Stimulated activated CD4-positive, alpha-beta T cell treated with anti-CD3 and anti-CD28 coated beads, Interleukin-15, amount 100 ng/mL, for 1 hour (primary cell): ENCODE results near the gene NMT1.
A peak's percentile ranks its signal among the peaks of the same experiment; 100 is the strongest.
"Not testable (repeated sequence)": the region's sequence is repeated elsewhere in the genome, so short reads cannot be mapped to it uniquely, and the experiment has no call there.

ENCODE experiments used
- DNase-seq, 2 donors: peaks; one replicate each; pipeline ENCODE4 v3.0.0-alpha.2; 2020; ENCODE audit warnings: low read depth in 1 of 2, low spot score in 1 of 2

Gene NMT1

DNA sequence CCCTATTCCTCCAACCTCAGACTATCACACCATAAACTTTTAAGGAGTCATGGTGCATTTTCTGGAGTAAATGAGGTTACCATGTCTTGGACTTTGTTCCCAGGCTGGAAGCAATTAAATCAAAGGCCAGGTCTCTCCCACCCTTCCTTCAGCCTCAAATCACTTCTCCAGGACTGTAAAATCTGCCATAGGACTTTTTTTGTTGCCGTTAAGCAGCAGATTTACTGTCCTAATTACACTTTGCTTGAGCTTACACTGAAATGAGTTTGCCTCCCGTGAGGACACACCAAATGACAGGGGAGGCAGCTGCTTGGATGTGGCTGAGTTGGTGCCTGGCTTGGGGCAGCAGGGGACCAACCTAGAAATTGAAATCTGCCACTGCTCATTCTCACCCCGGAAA, 24.4 kb upstream of the NMT1 start:
- no peak for DNase-seq

DNA sequence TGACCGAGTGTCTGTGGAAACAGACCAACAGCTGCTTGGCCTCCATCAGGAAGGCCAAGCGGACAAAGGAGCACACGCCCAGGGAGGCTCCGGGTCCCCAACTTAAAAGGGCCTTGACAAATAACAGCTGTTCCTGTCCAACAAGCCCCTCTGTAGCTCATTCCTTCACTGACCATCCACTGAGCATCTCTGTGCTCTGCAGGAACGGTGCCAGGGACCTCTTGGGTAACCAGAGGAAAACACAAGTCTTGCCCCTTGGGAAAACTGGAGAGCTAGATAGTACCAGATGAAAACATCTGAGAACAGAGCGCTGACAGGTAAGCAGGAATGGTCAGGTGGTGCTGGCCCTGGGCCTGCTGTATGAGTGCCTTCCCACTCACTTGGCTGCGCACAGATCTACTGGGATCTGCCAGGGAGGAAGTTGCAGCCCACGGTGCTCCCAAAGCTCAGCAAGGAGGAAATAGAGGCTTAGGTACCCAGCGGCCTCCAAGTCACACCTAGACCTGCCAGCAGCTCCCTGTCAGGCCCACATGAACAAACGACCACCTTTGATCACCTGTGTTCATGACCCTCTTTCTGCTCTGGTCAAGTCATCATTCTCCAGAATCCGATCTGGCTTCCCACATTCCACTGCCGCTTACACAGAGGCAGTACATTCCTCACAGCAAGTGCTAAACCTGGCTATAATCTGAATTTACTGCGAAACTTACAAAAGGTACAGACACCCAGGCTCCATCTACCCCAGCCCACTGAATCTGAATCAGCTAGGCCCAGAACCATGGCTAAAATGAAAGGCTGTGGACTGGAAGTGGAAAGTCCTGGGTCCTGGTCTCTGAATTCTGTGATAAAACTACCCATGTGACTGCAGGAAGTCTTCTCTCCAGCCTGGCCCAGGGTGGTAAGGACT, 22.1 kb upstream of the NMT1 start:
- DNase-seq: no peak

DNA sequence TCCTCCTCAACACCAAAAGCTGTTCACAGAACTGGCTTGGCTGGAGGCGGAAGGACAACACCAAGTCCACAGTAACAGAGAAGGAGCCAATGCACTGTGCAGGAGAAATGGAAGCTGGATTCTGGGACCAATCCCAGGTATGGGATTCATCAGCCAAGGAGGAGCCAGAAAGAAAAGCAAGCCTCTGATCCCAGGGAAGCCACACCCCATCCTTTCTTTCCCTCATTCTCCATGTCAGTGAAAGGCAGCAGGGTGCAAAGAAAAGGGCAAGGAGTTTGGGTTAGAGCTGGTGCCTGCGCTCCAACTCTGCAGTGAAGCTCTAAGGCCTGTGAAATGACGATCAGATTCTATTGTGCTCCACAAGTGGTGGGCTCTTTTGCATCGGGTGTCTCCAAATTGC, 20.7 kb upstream of the NMT1 start:
- no peak for DNase-seq

DNA sequence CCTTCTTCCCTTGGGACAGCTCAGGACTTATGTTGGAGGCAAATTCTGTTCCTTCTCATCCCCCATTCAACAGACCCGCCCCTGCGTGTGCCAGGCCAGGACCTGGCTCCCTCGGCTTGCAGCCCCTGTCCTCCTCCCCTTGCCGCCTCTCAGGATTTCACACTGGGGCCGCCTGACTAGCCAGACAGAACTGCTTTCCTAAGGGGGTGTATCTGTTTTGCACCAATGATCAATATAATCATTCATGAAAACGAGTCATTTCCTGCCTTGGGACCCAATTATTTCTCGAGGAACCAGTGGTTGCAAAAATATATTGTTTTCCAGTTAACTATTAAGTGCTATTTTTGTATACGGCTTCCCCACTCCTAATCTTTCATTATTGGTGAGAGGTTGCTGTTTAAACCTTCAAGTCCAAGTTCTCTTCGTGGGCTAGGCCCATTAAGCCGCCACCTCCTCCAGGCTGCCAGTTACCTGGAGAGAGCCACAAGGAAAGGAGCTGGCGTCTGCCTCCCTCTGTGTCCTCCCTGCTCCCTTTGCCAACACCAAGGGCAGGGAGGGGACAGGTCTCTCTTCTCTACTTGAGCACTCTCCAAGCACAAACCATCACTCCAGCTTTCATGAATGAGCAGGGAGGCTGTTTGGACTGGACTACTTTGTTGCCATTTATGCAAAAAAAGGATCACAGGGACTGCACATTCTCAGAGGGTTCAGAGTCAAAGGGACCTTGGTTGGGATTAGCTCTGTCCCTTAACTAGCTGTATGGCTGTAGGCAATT, 18.6 kb upstream of the NMT1 start:
- DNase-seq: no peak

DNA sequence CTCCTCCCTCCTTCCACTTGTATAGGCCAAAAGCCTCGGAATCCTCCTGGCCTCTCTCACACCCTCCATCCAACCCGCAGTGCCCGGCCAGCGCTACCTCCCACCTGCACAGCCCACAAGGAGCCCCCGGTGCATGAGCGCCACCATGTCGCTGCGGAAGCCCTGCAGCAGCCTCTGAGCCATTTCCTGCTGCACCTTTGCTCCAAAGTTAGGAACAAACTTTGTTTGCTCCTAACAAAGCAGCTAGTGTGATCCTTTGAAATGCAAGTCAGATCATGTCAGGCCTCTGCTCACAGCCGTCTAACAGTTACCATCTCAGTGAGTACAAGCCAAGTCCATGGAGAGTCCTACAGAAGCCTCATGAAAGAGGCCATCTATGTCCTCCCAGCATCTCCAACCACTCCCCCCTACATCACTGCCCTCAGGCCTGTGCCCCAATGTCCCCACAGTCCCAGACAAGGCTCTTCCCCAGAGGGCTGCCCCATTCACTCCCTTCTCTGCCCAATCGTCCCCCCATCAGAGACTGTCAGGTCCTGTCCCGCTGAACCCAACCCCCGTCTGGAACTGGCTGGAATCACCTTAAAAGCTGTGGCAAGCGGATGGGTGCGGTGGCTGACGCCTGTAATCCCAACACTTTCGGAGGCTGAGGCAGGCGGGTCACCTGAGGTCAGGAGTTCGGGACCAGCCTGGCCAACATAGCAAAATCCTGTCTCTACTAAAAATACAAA, 17.1 kb upstream of the NMT1 start:
- DNase-seq: no peak

- DNase-seq: no peak
Measured at GRCh38 chr17:45046537-45047125, 14.5 kb upstream of the NMT1 start.

DNA sequence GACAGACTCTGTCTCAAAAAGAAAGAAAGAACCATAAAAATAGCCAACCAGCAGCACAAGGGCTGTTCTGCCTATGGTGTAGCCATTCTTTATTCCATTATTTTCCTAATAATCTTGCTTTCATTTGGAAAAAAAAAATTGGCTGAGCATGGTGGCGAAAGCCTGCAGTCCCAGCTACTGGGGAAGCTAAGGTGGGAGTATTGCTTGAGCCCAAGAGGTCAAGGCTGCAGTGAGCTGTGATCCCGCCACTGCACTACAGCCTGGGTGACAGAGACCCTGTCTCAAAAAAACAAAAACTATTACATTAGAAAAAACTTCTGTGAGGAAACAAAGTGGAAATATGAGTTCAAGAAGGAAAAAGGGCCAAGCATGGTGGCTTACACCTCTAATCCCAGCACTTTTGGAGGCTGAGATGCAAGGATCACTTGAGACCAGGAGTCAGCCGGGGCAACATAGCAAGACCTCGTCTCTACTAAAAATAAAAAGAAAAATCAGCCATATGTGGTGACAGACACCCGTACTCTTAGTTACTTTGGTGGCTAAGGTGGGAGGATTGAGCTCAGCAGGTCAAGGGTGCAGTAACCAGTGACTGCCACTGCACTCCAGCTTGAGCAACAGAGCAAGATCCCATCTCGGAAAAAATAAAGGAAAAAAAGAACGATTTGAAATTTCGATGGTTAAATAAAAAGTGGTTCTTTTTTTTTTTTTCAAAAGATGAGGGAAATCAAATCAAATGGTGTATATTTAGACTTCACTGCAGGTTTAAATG, 12.1 kb upstream of the NMT1 start:
- DNase-seq: no peak

DNA sequence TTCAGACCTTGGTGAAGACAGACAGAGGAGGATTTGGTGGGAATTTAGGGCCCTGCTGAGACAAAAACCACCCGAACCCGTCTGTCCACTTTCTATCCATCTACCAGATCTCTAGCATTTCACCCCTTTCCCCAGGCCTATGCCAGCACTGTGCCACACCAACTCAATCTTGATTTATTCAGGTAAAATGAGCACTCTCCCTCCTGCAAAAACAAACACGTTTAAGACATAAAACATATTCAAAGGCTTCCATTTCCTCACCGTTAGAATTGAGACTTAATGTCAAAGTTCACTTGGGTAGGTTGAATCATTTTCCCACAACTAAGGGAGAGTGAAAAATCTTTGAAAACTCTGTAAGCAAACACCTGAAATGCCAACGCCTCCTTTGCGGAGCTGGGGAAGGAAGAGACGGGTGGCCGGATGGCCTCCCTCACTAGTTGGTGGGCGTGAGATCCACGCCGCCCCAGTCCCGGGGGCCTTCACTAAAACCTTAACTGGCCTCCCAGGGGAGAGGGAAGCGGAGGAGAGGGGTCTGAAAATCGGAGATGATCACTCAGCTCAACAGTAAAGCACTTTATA, 10.5 kb upstream of the NMT1 start:
- no peak for DNase-seq

DNA sequence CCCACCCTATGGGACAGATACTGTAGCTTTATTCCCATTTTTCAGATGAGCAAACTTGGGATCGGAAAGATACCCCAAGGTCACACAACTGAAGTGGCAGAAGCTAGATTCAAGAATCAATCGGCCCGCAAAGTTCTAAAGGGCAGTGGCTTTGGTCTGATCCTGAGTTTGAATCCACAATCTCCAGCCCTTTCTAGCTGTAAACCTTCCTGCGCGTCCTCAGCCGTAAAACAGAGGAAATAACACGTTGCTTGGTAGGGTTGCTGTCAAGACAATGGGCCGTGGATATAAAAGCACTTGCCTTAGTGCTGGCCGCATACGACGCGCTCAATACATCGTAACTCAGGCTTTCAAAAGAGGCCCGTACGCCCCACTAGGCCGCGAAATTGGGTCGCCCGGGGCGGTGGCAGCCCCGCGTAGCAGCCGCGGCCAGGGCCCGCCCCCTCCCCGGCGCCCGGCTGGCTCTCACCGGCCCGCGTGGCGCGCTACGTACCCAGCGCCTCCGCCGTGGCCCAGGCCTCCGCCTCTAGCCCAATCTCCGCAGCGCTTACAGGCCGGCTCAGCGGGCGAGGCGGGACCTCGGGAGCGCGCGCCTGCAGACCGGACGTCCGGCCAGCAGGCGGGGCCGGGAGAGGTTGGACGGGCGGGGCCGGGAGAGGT, 9.9 kb upstream of the NMT1 start, which contains the start of gene DCAKD:
DCAKD (minus strand) TSS at position 573 of the 660 bp plus-strand sequence. CDS start 16,747 bp downstream, outside the sequence.
- peak; percentile 83 to 84 for DNase-seq

- not testable (repeated sequence) for DNase-seq
Measured at GRCh38 chr17:45051720-45052051, 9.4 kb upstream of the NMT1 start.

DNA sequence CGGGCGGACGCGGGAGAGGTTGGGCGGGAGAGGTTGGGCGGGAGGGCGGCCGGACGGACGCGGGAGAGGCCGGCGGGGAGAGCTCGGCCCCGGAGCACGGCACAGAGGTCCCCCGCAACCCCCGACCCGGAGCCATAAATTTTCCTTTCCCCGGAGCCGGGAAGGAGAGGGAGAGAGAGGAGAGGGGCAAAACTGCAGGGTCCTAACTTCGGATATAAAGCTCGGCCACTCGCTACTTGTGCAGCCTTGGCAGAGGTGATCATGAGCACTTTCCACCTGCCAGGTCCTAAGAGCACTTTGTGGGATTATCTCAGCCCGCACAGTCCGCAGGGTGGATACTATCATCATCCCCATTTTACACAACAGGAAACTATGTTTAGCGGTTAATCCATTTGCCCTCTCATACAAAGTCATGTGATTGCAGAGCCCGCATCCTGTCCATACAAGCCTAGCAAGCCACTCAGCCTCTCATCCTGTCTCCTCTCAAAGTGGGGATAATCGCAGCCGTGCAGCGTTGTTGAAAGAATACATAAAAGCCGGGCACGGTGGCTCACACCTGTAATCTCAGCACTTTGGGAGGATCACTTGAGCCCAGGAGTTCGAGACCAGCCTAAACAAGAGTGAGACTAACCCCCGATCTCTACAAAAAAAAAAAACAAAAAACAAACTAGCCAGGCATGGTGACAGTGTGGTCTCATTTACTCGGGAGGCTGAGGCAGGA, 8.9 kb upstream of the NMT1 start:
- peak in 1 of 2 donors; percentile 14 for DNase-seq

DNA sequence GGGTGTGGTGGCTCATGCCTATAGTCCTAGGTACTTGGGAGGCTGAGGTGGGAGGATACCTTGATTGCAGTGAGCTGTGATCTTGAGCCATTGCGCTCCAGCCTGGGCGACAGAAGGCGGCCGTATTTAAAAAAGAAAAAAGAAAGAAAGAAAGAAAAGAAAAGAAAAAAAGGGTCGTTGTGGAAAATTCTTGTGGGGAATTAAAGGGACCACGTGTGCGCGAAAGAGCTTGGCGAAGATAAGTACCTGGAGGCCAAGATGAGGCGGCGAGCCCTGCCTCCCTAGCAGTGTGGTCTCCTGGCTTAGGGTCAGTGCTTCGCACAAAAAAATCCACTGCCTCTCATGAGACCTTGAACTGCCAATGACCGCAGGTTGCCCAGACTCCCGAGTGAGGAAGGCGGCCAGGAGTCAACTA, 728 bp upstream of the NMT1 start:
- DNase-seq: no peak

GRCh38 chr17:45061606-45062205, 589 bp downstream of the NMT1 start:
- DNase-seq: no peak

GRCh38 chr17:45063198-45063597, 2.1 kb downstream of the NMT1 start:
- no peak for DNase-seq

DNA sequence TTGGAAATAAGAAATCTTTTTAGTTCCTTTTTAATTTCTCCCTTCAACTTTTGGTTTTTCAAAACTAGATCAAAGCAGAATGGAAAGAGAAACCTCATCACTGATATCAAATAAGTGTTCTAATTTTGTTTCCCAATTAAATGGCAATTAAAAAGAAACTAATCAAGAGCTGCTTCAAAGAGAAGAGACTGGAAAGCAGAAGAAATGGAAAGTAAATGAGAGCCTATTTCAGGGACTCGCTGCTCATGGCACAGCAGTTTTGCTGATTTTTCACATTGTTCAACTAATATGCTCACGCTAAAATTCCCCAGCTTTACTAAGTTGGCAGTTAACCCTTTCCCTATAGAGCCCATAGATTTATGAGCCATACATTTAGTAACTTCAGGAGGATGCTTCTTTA, 6.5 kb downstream of the NMT1 start:
- no peak for DNase-seq

- no peak for DNase-seq
Measured at GRCh38 chr17:45070001-45070400, 8.9 kb downstream of the NMT1 start.

GRCh38 chr17:45070809-45071208, 9.7 kb downstream of the NMT1 start:
- DNase-seq: no peak

DNA sequence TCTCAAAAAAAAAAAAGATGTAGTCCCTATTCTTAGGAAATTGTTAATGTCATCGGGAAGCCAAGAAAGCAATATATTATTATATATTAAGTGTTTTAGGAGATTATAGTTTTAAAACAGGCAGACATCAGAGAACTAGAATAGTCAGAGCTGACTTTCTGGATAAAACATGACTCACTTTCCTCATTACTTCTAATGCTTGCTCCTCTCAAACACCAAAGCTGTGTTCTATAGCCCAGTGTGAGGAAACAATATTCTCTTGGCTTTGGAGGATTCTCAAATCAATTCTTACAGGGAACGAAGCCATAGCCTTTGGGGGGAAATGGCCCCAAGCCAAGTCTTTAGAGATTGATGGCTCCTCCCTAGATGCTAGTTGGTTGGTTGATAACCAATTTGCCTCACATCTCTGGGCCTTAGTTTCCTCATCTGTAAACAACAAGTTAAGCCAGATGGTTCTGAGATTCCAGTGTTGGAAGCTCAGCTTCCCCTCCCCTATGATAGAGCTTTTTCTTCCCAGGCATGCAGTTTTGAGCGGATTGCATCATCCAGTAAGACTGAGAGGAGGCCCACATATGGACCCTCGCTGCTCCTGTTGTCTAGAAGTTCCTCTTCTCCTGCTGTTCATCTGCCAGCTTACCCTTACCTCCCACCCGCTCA, 12.4 kb downstream of the NMT1 start:
- DNase-seq: no peak
